Measurements from ENCODE around the gene EMILIN2.
A peak's percentile ranks its signal among the peaks of the same experiment; 100 is the strongest.
"Not testable (repeated sequence)": the region's sequence is repeated elsewhere in the genome, so short reads cannot be mapped to it uniquely, and the experiment has no call there.

EMILIN2 gene

DNA sequence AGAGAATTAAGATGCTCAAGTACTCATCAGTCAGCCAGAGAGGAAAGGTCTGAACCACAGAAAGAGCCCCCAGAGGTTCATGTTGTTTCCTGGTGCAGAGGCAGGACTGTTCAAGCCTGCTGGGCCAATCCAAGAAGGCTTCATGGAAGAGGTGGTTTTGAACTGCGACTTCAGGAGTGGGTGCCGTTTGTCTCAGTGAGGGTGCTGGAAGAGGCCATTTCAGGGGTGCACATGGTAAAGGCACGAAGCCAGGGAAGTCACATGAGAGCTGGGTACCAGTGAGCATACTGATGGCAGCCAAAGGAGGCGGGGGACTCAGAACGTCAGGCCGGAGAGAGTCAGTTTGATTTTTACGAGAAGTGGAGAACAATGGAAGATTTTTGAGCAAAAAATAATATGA lies 55.5 kb downstream of the EMILIN2 start:
- no peak for DNase-seq

DNA sequence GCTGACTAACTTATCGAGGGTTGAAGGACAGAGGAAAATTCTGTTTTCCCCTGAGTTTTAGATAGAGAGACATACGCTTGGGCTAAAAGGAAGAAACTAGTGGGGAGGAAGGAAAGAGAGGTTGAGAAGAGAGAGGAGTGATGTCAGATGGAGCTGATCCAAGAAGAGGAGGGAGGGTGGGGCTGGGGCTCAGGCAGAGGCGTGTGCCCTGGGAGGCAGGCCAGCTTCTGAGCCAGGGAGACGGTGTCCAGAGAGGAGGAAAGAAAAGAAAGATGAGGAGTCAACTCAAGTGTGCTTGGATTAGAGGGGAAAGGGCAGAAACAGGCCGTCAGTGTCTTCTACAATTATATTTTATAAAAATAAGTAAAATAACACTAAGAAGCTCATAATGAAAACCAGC lies 56.2 kb downstream of the EMILIN2 start:
- peak; percentile 62 for DNase-seq

DNA sequence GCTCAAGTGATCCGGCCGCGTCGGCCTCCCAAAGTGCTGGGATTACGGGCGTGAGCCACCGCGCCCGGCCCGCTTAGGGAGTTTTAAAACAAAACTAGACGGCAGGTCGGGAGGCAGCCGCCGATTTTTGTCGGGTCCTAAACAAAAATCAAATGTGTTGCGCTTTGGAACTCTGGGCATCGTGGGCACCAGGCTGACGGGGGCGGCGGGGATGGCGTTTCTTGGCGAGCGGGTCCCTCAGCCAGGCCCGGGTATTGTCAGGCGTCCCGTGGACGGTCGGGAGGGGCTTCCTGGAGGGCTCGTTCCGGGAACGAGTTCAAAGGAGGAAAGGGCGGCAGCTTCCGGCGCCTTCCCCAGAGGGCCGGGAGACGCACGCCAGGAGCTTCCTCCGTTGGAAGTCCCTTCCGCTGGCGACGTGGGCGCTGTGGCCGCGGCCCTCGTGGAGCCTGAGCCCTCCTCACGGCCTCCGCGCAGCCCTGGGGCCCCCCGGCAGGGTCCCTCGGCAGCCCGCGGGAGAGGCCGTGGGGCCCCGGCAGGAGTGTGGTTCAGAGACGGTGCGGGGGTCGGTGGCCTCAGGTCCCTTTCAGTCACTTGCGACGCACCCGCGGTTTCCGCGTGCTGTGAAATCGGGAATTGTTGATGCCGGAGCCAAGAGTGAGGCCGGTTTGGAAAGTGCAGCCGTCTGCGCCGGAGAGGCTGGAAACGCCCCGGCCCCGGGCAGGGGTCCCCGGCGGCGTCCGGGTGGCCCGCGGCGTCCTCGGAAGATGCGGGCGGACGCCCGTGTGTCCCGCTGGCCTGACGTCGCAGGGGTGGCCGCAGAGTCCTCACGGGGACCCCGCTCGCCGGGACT lies 59.3 kb downstream of the EMILIN2 start:
- peak; percentile 89 for DNase-seq

DNA sequence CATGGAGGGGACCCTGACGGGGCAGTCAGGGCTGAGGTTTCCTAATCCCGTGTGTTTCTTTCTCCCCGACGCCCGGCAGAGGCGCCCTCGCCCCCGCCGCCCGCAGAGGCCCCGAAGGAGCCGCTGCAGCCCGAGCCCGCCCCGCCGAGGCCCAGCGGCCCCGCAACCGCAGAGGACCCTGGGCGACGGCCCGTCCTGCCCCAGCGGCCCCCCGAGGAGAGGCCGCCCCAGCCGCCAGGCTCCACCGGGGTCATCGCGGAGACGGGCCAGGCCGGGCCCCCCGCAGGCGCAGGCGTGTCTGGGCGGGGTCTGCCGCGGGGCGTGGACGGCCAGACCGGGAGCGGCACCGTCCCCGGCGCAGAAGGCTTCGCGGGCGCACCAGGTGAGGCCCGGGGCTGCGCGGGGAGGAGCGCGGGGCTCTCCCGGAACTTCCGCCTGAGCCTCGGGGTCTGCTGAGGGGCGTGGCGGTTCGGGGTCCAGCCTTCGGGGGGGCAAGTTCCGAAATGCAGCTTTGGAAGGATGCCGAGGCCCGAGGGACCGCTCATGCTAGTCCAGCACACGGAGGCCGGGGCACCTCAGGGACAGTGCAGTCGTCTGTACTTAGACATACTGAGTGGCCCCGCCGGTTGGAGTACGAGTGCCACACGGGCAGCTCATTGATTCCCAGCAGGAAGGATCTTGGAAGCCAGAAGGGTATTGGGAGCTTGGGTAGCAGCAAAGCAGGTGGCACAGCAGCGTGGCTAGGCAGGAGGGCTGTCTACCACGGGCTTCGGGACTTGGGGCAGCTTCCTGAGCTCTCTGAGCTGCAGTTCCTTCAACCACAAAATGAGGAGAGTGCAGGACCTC lies 60.1 kb downstream of the EMILIN2 start:
- peak; percentile 72 for DNase-seq

DNA sequence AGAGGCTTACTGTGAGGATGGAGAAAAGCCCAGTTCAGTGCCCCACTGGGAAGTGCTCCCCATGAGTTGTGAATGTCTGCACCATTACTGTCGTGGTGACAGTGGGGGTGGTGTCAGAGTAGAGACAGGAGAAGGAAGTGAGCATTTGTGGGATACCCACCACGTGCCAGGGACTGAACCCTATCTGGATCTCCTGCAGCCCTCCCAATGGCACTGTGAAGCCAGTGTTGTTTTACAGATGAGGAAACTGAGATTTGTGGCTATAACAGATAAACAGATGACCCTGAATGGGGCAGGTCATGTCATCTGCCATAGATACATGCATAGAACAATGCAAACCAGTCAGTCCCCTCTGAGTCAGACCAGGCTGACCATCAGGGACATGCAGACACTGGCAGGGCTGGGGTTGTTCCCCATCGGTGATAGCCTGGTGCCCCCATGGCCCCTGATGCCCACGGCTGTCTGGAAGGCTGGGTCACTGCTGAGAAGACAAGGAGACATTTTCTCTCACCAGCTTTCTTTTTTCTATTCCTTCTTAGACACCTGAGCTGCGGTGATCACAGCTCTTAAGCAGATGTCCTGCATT lies 60.8 kb downstream of the EMILIN2 start:
- peak; percentile 65 for DNase-seq

DNA sequence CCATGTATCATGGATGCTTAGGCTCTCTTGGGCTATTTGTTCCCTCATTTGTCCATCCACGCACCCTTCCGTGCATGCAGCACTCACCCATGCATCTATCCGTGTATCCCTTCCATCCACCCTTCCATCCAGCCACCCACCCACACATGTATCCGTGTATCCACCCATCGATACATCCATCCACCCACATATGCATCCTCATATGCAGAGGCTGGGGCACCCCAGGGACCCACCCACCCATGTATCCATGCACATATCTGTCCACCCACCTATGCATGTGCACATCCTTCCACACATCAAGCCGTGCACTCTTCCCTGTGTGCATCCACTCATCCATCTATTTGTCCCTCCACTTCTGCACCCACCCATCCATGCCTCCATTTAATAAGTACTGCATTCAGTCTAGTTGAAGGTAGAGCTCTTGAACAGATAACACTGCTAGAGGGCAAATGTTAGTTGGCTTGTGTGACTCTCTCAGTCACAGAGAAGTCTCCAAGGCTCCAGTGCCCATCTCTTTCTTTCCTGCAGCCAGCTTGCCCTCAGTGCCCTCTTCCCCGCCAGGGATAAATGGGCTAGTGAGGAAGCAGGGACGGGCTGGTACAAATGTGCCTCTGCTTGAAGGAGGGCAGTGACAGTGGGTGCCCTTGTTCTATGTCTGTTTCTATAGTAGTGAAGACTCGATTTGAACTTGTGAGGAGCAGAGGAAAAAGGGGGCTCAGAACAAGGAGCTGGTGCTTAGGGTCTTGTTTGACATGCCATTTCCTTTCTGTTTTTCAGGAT lies 61.5 kb downstream of the EMILIN2 start:
- DNase-seq: no peak

DNA sequence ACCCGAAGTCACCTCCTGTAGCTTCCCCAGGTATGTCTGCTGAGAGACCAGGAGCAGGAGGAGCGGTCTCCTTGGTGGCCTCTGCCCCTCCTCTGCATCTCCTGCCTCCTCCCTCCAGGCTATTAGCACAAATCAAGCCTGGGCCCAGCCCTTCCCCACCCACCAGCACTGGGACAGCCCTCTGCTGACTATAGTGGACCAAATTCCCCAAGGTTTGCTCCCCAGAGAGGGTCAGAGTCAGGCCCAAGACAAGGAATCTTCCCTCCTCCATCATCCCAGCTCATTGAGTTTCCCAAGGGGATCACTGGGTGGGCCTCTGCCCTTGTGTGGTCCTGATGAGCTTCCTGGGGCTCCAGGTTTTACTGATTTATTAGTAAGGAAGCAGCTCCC lies 62.1 kb downstream of the EMILIN2 start:
- no peak for DNase-seq

DNA sequence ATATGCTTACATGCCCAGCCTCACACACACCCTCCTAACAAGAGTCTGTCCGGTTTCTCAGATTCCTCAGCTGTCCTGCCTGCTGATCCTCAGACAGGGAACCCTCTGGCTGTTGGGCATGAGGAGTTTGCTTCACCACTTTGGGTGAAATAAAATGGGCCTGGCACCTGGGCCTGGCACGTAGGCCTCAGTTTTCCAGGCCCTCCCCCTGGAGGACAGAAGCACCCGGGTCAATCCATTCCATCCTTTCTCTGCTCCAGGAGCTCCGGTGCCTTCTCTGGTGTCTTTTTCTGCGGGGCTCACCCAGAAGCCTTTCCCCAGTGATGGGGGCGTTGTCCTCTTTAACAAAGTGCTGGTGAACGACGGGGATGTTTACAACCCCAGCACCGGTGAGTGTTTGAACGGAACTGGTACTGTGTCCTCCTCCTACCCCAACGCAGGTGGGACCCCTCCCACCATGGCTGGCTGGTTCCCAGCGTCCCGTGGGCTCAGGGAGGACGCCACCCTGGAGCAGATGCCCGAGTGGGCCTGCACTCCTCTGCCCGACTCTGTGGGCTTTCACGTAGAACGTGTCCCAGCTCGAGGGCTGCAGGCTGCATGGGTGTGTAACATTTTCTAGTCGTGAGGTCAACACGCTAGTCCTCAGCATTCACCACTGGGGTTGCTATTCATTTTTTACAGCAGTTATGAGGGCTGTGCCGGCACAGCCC lies 62.8 kb downstream of the EMILIN2 start:
- no peak for DNase-seq

DNA sequence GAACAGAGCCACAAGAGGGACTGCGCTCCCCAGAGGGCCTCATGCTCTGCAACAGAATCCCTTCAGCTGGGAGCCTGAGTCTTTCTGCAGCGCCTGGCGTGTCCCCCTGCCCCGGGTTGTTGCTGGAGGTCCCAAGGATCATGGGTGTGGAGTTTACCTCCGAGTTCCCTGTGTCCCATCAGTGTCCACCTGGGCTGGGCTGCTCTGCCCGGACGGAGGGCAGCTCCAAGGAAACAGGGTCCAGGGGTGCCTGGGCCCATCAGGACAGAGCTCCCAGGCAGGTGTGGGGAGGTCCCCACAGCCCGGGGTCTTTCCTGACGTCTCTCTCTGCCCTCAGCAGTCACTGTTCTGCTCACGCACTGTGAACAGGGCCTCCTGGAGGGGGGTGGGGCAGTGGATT lies 63.5 kb downstream of the EMILIN2 start:
- DNase-seq: no peak

DNA sequence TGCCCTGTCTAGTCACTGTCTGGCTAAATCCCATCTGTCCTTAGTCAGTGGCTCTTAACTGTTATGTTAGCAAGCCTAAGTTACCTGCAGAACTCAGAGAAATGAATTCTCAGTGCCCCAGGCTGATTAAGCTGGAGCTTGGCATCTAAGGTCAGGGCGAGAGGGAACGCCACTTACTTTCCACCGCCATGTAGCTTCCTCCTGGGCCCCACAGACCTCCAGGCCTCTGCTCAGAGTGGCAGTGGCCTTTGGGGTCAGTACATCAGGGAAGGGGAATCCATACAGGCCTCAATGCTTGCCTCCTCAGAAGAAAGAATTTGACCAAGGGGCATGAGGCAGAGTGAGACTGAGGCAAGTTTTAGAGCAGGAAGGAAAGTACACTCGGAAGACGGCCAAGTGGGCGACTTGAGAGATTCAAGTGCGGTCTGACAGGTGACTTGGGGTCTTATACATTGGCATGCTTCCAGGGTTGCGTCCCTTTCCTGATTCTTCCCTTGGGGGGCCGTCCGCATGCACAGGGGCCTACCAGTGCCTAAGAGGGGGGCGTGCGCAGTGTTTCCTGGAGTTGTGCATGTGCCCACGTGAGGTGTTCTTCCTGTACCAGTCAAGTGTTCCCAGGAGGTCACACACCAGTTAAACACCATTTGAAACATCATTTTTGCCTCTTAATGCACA lies 64.1 kb downstream of the EMILIN2 start:
- DNase-seq: no peak

DNA sequence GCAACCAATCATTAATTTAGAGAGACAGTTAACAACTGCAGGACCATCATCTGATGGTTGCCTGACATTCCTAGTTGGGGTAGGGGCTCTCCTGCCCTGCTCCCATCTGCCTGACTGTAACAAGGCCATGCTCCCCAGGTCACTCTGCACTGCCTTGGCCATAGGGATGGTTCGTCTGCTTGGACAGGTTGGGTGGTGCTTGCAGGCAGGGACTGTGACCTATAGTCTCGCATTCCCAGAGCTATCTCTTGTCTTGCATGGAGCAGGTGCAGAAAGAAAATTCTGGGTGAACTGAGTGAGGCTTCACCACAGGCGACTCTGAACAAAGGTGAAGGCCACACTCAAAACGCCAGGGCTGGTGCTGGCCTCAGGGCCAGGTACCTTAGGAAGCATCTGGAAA lies 64.7 kb downstream of the EMILIN2 start:
- DNase-seq: no peak

DNA sequence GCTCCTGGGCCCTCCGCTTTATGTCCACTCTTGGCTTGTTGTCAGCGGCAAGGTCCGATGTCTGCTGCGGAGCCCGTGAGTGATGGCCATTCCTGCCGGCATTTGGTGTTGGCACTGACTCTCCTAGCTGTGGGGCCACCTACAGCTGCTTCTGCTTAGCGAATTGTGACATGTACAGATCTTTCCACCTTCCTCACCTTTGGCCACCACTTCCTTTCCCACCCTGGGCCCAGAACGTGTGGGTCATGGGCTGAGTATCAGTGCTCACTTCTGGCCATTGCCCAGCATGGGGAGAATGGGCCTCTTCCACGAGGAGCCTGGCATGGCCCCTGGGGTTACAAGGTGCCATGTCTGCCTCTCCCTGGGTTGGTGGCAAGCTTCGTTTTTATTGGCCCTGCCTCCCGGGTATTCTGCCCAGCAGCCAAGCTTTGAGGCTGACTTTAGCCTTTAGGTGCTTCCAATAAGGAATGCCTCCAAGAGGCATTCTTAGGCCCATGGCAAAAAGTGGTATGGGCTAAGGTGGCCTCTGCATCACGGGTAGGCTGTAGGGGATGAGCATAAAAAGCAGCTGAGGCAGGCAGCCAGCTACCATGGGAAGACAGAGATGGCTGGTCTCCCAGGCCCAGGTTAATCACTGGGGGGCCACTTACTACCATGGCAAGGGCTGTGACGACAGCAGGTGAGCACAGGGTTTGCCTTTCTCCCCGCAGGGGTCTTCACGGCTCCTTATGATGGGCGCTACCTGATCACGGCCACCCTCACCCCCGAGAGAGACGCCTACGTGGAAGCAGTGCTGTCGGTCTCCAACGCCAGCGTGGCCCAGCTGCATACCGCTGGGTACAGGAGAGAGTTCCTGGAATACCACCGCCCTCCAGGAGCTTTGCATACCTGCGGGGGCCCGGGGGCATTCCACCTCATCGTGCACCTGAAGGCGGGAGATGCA lies 65.8 kb downstream of the EMILIN2 start:
- no peak for DNase-seq

DNA sequence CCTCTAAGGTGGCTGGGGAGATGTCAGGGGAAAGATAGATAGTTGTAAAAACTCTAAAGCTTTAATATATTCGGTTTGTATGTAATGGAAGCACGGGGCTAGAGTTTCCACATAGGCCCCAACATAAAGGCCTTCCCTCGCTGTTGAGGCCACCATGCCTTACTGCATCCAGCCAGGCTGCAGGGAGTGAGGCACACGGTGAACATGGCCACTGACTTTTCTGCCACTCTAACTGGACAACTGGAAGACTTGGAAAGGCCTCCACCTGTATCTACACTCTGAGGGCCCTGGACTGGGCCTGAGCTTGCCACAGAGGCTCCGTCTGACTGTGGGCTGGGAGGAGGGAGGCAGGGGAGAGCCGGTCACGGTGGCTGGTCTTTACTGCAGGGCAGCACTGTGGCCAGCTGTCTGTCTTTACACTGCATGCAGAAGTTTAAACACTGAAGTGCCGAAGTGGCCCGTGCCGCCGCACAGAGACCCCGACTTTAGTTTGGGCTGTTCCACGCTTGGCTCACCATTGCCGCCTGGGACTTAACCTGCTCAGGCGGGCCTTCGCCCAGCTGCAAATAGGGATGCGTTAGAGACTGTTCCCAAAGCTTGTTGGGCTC lies 66.7 kb downstream of the EMILIN2 start:
- DNase-seq: no peak

DNA sequence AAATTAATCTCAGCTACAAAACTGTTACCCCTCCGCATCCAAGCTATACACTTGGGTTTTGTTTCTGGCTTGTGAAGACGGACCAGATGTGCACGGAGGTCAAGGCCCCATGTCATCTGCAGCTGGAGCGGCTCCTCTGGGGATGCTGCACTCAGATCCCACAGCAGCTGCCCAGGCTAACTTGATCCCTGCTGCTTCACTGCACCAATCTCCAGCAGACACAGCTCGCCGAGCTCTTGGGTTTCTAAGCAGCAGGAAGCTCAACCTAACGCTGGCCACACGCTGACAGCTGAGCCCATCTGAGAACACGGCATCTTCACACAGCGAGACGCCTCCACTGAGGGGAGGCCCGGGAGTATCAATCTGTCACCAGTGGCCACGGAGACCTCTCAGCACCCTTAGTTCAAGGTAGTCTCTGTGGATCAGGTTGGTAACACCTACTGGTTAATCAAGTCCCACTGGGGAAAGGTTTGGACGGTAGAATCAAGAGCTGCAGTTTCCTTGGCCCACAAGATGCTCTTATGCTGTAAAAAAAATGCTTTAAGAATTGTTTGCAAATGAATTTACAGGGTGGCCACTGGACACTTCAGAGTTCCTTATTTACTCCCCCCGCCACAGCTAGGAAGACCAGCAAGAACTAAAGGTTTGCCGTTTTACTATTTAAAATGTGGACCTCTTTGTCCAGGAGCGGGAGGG lies 67.5 kb downstream of the EMILIN2 start:
- no peak for DNase-seq

DNA sequence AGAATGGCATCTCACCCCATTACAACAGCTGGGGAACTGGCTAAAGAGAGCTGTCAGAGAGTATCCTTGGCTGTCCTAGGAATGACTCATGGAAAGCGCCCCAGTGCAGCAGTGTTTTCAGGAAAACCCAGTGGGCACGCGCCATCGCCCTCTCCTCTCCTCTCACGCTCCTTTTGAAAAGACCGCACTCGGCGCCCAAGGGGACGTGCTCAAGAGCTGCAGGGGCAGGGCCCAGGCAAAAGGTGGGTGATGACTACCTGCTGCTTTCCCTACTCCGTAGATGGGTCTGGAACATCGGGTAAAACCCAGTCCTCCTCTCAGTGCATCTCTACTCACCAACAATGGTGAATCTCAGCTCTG lies 68.1 kb downstream of the EMILIN2 start:
- DNase-seq: no peak

DNA sequence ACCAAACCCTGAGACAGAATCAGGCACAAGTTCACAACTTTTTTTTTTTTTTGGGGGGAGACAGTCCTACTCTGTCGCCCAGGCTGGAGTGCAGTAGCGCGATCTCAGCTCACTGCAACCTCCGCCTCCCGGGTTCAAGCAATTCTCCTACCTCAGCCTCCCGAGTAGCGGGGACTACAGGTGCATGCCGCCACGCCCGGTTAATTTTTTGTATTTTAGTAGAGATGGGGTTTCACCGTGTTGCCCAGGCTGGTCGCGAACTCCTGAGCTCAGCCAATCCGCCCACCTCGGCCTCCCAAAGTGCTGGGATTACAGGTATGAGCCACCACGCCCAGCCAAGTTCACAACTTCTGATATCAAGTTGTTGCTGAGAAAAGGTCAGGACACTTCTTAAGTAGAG lies 68.7 kb downstream of the EMILIN2 start:
- DNase-seq: not testable (repeated sequence)

DNA sequence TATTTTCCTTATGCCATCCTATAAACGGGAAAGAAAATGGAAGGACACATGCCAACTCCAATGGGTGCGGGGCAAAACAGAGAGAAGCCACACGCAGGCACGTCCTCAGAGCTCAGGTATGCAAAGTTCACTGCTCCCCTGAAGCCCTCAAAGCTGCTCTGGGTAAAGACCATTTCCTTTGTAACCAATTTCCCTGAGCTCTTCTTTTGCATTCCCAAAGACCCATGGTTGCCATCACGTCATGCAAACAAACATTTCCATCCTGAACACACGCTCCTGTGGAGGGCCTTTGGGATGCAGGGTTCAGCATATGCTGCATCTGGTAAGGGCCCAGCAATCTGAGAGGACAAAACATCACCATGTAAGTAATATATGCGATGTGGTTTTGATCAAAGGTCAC lies 69.4 kb downstream of the EMILIN2 start:
- DNase-seq: no peak

DNA sequence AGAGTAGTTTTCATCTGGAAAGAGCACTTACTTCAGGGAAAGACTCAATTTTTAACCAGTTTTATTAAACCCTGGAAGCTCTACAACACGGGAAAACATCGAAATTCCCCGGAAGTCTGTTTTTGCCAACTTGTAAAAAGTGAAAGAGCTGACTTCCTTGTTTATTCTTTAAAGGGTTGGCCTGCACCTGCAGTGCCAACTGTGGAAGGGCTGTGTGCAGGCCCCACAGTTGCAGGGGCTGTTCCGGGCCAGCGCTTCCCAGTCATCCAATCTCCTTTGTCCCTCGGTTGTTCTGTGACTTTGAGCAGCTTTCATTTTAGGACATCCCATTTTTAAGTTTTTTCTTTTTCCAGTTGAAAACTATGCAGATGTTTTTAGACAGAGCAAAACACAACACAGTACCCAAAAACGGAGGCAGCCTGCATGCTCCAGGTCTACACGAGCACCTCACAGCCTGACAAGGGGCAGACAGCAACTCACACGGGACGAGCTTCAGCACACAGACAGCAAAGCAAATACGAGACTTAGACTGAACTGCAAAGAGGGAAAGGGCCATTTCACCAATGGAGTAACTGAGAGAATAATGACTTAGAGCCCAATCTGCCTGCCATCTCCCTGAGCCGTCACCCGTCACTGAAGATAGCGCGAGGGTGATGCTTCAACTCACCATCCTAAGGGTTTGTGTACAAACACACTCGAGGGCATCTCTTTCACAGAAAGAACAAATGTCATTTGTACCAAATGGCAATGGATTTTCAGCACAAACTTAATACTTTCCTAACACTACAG lies 70.6 kb downstream of the EMILIN2 start:
- DNase-seq: no peak
